ENCODE results near the gene BCL11B.

DNA sequence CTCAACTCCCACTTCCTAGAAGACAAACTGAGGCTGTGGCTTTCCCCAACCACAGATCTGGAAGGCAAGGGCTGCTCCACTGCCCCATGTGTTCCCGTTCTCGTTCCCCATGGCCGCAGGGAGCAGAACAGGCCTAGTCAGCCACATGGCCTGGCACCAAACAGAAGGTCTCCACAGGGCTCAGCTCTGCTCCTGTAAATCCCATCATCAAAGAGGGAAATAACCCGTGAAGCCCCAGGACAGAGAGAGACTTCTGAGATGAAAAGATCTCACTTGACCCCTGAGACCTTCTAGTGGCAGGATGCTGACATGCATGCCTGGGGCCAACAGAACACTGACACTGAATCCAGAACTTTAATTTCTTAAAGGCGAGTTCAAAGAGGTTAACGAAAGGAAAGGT is 68.9 kb downstream of the BCL11B start:
- TF ChIP-seq BACH2 (CRISPR knock-in tag; IDR thresholded peaks at IDR 0.05; ENCODE audit: borderline replicate concordance) (no peak), ESRRG (CRISPR knock-in tag; IDR thresholded peaks at IDR 0.05) (no peak), TOX (CRISPR knock-in tag; IDR thresholded peaks at IDR 0.05; ENCODE audit: borderline replicate concordance) (no peak), PPARA (CRISPR knock-in tag; IDR thresholded peaks at IDR 0.05; ENCODE audit: borderline replicate concordance) (no peak), ZNF70 (CRISPR knock-in tag; IDR thresholded peaks at IDR 0.05) (no peak), ARNTL (CRISPR knock-in tag; IDR thresholded peaks at IDR 0.05; ENCODE audit: borderline replicate concordance, low read depth) (no peak), ZNF8 (CRISPR knock-in tag; IDR thresholded peaks at IDR 0.05) (no peak), OSR1 (CRISPR knock-in tag; IDR thresholded peaks at IDR 0.05) (no peak), GLIS3 (CRISPR knock-in tag; IDR thresholded peaks at IDR 0.05) (no peak), ZFP3 (CRISPR knock-in tag; IDR thresholded peaks at IDR 0.05) (no peak), ZFP30 (CRISPR knock-in tag; IDR thresholded peaks at IDR 0.05) (no peak)
- TF ChIP-seq, protein P1, sequence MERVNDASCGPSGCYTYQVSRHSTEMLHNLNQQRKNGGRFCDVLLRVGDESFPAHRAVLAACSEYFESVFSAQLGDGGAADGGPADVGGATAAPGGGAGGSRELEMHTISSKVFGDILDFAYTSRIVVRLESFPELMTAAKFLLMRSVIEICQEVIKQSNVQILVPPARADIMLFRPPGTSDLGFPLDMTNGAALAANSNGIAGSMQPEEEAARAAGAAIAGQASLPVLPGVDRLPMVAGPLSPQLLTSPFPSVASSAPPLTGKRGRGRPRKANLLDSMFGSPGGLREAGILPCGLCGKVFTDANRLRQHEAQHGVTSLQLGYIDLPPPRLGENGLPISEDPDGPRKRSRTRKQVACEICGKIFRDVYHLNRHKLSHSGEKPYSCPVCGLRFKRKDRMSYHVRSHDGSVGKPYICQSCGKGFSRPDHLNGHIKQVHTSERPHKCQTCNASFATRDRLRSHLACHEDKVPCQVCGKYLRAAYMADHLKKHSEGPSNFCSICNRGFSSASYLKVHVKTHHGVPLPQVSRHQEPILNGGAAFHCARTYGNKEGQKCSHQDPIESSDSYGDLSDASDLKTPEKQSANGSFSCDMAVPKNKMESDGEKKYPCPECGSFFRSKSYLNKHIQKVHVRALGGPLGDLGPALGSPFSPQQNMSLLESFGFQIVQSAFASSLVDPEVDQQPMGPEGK (CRISPR knock-in tag; IDR thresholded peaks at IDR 0.05; ENCODE audit: borderline replicate concordance) = no peak
- TF ChIP-seq, protein P2, sequence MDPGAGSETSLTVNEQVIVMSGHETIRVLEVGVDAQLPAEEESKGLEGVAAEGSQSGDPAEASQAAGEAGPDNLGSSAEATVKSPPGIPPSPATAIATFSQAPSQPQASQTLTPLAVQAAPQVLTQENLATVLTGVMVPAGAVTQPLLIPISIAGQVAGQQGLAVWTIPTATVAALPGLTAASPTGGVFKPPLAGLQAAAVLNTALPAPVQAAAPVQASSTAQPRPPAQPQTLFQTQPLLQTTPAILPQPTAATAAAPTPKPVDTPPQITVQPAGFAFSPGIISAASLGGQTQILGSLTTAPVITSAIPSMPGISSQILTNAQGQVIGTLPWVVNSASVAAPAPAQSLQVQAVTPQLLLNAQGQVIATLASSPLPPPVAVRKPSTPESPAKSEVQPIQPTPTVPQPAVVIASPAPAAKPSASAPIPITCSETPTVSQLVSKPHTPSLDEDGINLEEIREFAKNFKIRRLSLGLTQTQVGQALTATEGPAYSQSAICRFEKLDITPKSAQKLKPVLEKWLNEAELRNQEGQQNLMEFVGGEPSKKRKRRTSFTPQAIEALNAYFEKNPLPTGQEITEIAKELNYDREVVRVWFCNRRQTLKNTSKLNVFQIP (CRISPR knock-in tag; IDR thresholded peaks at IDR 0.05; ENCODE audit: borderline replicate concordance, low read depth) = no peak
- TF ChIP-seq, protein P3, sequence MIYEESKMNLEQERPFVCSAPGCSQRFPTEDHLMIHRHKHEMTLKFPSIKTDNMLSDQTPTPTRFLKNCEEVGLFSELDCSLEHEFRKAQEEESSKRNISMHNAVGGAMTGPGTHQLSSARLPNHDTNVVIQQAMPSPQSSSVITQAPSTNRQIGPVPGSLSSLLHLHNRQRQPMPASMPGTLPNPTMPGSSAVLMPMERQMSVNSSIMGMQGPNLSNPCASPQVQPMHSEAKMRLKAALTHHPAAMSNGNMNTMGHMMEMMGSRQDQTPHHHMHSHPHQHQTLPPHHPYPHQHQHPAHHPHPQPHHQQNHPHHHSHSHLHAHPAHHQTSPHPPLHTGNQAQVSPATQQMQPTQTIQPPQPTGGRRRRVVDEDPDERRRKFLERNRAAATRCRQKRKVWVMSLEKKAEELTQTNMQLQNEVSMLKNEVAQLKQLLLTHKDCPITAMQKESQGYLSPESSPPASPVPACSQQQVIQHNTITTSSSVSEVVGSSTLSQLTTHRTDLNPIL (CRISPR knock-in tag; IDR thresholded peaks at IDR 0.05; ENCODE audit: low read depth) = no peak
